DMS153 treated with DMSO at 0.1 percent for 48 hours (cell line): Measurements from ENCODE around the gene UCP1.
"Not testable (repeated sequence)": the region's sequence is repeated elsewhere in the genome, so short reads cannot be mapped to it uniquely, and the experiment has no call there.

Source experiments
- DNase-seq: peaks from one replicate; lab custom pipeline; 2025; ENCODE audit not compliant: unreplicated experiment; lab: John Stamatoyannopoulos, UW

Gene UCP1

GRCh38 chr4:140556372-140557085 is 12.2 kb downstream of the UCP1 start:
- DNase-seq: no peak

GRCh38 chr4:140533951-140534480 is 34.7 kb downstream of the UCP1 start:
- no peak for DNase-seq

GRCh38 chr4:140529434-140529833 is 39.3 kb downstream of the UCP1 start:
- no peak for DNase-seq

- DNase-seq: peak; percentile 98
These were observed 44.7 kb downstream of the UCP1 start, which contains the start of gene ELMOD2 for GRCh38 chr4:140523857-140524742. Gene ELMOD2 (plus strand): TSS chr4:140524168. CDS start chr4:140525429, 1,261 bp downstream.

- no peak for DNase-seq
These were observed 45.3 kb downstream of the UCP1 start for GRCh38 chr4:140523370-140523856.

- DNase-seq: no peak
These were observed 53.3 kb downstream of the UCP1 start for GRCh38 chr4:140515423-140515822.

- DNase-seq: not testable (repeated sequence)
These were observed 55.0 kb downstream of the UCP1 start for GRCh38 chr4:140513765-140514164.
